Osteocyte (in vitro differentiated cells): ENCODE data around the gene RILPL1. TPM values are rescaled to one million over a fixed set of nuclear protein-coding genes. Genes with fewer than 3 reads are reported as not detected.

Experiments used
- DNase-seq: peaks from one replicate; pipeline ENCODE4 v3.0.0; 2021; ENCODE audit warnings: mixed read lengths; ENCODE audit not compliant: unreplicated experiment; ENCODE audit errors: extremely low spot score
- H3K27ac Mint-ChIP-seq: one replicate; pipeline ENCODE4 v1.8.0; 2021; ENCODE audit warnings: mild to moderate bottlenecking, mixed read lengths; ENCODE audit not compliant: unreplicated experiment
- H3K27me3 Mint-ChIP-seq: one replicate; pipeline ENCODE4 v1.8.0; 2021; ENCODE audit warnings: mixed read lengths; ENCODE audit not compliant: unreplicated experiment
- H3K36me3 Mint-ChIP-seq: one replicate; pipeline ENCODE4 v1.8.0; 2021; ENCODE audit warnings: mixed read lengths; ENCODE audit not compliant: unreplicated experiment
- H3K4me1 Mint-ChIP-seq: one replicate; pipeline ENCODE4 v1.8.0; 2021; ENCODE audit warnings: mixed read lengths; ENCODE audit not compliant: unreplicated experiment
- H3K4me3 Mint-ChIP-seq: one replicate; pipeline ENCODE4 v1.8.0; 2021; ENCODE audit warnings: mild to moderate bottlenecking, moderate library complexity, mixed read lengths; ENCODE audit not compliant: unreplicated experiment
- H3K9me3 Mint-ChIP-seq: one replicate; pipeline ENCODE4 v1.8.0; 2021; ENCODE audit warnings: mixed read lengths; ENCODE audit not compliant: unreplicated experiment
- CTCF ChIP-seq: fragments of 200-600 bp; sonication (generic); IDR thresholded peaks from 2 replicates; pipeline ENCODE4 v1.5.0; 2021; ENCODE audit warnings: antibody characterized with exemption, mild to moderate bottlenecking, moderate library complexity
- total RNA-seq: library from RNA; stranded (reverse); gene quantifications from 2 replicates; pipeline ENCODE4 v1.2.1, GENCODE V29; 2021

RILPL1 gene
- total RNA-seq, 1 donor from 2014 or later, result 35.1 TPM

GRCh38 chr12:123512838-123513665, 20.5 kb downstream of the RILPL1 start:
- H3K9me3 Mint-ChIP-seq, result no peaks in the 10 kb centered on the region
- TF ChIP-seq CTCF, result no peak
- peaks cover 16% of the 10 kb centered on the region for H3K4me1 Mint-ChIP-seq
- H3K36me3 Mint-ChIP-seq, result peaks cover 22% of the 10 kb centered on the region
- no peak overlapping the region for H3K27ac Mint-ChIP-seq
- no peaks in the 10 kb centered on the region for H3K27me3 Mint-ChIP-seq
- H3K4me3 Mint-ChIP-seq, result no peak overlapping the region
- no peak for DNase-seq

DNA sequence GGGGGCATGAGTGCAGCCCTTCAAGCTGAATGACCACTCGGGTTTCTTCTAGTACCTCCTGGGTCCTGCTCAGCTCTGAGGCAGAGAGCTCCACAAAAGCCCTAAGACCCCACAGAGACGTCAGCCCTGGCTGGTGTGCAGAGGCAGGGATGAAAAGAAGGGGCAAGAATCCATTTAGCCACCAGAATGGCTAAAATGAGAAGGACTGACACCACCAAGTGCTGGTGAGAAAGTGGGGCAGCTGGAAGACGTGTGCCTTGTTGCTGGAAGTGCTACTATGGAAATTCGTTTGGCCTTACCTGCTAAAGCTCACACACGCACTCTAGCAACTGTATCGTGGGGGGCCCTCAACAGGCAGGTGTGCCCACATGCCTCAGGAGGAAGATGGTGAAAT, 26.7 kb downstream of the RILPL1 start:
- no peak for DNase-seq
- Mint-ChIP-seq H3K27me3 (no peaks in the 10 kb centered on the region), H3K27ac (no peak overlapping the region), H3K4me1 (no peaks in the 10 kb centered on the region), H3K36me3 (peaks cover 20% of the 10 kb centered on the region), H3K9me3 (no peaks in the 10 kb centered on the region), H3K4me3 (no peak overlapping the region)
- no peak for TF ChIP-seq CTCF

DNA sequence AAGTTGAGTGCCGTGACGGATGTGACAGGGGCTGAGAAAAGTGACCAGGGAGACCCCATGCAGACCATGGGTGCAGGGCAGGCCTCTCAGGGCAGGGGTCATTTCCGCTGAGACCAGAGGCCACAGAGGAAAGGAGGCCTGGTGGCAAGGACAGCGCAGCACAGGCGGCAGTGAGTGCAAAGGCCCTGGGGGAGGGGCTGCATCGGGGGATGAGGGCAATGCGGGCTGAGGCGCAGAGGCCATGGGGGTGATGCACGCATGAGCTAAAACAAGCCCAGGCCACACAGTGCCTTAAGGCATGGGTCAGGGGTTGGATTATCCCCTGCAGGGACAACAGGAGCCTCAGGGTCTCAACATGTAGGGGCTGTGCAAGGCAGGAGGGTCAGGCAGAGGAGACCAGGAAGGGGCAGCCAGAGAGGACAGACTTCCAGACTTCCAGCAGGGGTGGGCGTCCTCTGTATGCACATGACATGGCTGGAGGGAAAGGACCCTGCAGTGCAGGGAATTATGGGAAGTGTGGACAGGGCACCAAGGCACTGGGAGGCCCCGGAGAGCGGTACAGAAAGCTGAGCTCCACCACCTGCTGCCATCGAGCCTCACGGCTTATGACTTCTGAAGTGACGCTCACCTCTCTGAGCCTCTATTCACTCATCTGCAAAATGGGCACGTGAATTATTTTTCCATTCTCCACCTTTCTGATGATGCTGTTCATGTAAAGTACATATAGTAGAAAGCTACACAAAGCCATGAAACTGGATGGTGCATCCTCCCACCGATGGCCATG, 27.3 kb downstream of the RILPL1 start:
- H3K4me1 Mint-ChIP-seq, result no peaks in the 10 kb centered on the region
- H3K27ac Mint-ChIP-seq, result no peak overlapping the region
- no peak for TF ChIP-seq CTCF
- no peak for DNase-seq
- no peaks in the 10 kb centered on the region for H3K27me3 Mint-ChIP-seq
- H3K36me3 Mint-ChIP-seq, result peaks cover 20% of the 10 kb centered on the region
- H3K9me3 Mint-ChIP-seq, result no peaks in the 10 kb centered on the region
- H3K4me3 Mint-ChIP-seq, result no peak overlapping the region

DNA sequence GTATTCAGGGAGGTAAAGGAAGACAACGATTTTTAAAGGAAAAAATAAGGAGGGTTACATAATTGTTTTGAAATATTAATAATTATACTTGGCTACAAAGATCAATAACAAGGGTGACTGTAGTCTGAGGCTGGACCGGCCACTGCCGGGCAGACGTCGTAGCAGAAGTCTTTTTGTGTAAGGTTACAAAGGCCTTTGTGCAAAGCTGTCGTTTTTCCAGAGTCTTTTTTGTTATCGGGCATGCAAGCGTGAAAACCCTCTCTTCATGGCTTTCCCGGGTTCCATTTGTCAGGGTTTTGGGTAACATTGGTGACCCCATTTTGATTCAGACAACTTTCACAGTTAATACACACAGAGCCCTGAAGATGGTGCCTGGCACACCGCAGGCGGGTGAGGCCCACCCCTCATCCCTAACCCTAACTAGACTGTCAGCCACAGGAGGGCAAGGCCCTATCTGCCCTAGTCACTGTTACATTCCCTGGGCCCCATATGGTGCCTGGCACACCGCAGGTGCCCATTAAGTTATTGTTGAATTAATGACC, 31.3 kb downstream of the RILPL1 start:
- H3K4me3 Mint-ChIP-seq, result no peak overlapping the region
- no peaks in the 10 kb centered on the region for H3K9me3 Mint-ChIP-seq
- peaks cover 37% of the 10 kb centered on the region for H3K36me3 Mint-ChIP-seq
- no peak for DNase-seq
- H3K27ac Mint-ChIP-seq, result no peak overlapping the region
- TF ChIP-seq CTCF, result no peak
- no peaks in the 10 kb centered on the region for H3K27me3 Mint-ChIP-seq
- H3K4me1 Mint-ChIP-seq, result no peaks in the 10 kb centered on the region

DNA sequence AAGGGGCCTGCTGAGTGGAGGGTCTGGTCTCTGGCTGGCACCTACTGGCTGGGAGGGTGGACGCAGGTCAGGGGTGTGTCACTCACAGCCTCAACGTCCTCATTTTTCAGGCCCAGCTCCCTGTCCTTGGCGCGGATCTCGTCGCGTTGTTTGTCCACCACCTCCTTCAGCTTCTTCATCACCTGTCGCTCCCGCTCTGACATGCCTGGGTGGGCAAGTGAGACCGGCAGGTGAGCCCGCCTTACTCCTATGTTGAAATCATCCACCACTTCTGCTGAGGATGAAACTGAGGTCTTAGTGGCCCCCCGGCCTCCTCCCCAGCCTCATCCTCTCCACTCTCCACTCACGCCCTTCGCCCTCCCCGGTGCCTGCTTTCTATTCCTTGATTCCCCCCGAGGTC, 34.2 kb downstream of the RILPL1 start:
- Mint-ChIP-seq H3K27me3 (no peaks in the 10 kb centered on the region), H3K4me1 (no peaks in the 10 kb centered on the region), H3K9me3 (no peaks in the 10 kb centered on the region), H3K27ac (no peak overlapping the region), H3K4me3 (no peak overlapping the region), H3K36me3 (peaks cover 33% of the 10 kb centered on the region)
- DNase-seq, result no peak
- no peak for TF ChIP-seq CTCF
